HFFc6 (cell line): ENCODE data around the gene MAP3K5. TPM values are rescaled to one million over a fixed set of nuclear protein-coding genes. Genes with fewer than 3 reads are reported as not detected.

ENCODE experiments used
- DNase-seq: peaks from one replicate; pipeline ENCODE4 v3.0.0-alpha.2; 2018
- H3K27ac Mint-ChIP-seq: 2 replicates; pipeline ENCODE4 v1.8.0; 2020; ENCODE audit warnings: mild to moderate bottlenecking, mixed read lengths
- H3K27me3 Mint-ChIP-seq: 2 replicates; pipeline ENCODE4 v1.8.0; 2021; ENCODE audit warnings: mild to moderate bottlenecking, moderate library complexity, mixed read lengths; ENCODE audit not compliant: insufficient read depth
- H3K36me3 Mint-ChIP-seq: 2 replicates; pipeline ENCODE4 v1.8.0; 2021; ENCODE audit warnings: low read depth, mixed read lengths
- H3K4me1 Mint-ChIP-seq: 2 replicates; pipeline ENCODE4 v1.8.0; 2020; ENCODE audit warnings: low read depth, mixed read lengths
- H3K4me3 Mint-ChIP-seq: 2 replicates; pipeline ENCODE4 v1.8.0; 2020; ENCODE audit warnings: mild to moderate bottlenecking, moderate library complexity, mixed read lengths
- H3K9me3 Mint-ChIP-seq: 2 replicates; pipeline ENCODE4 v1.8.0; 2020; ENCODE audit warnings: mild to moderate bottlenecking, mixed read lengths
- total RNA-seq, 6 experiments: library from RNA; stranded (reverse); fragmentation: NEBNext Ultra II Directional; extraction: Animal tissue kit (Norgen Biotek cat#: 25700); gene quantifications; 2 replicates in 1 of 6; 3 replicates in 5 of 6; pipeline ENCODE4 v1.2.3, GENCODE V29; 2021
- TF ChIP-seq, protein P1 (sequence below): fragments of 200-600 bp; sonication (generic); IDR thresholded peaks from 2 replicates; pipeline ENCODE4 v1.5.0; 2021; ENCODE audit warnings: antibody characterized with exemption, mild to moderate bottlenecking

Gene MAP3K5
- total RNA-seq, 6 experiments from 2014 or later, result 11.9 to 22.2 (median 19.1) TPM

DNA sequence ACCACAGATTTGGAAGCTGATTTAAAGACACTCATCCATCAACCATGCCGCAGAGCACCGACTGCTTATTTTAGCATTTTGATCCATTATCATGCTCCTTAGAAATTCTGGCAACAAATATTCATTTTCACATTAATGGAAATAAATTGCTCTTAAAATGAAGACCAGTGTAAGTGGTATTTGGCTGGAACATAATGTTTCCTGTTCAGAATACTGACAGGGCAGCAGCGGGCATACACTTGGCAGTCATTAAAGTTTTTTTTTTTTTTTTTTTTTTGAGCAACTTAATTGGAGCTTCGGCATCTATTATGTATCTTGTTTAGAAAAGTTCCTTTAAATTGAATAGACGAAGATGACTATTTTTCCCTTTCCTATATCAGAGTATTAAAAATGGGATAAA is 47.4 kb downstream of the MAP3K5 start:
- H3K36me3 Mint-ChIP-seq, result no peaks in the 10 kb centered on the region; the same call in 1 of the 2 replicates
- no peaks in the 10 kb centered on the region for H3K9me3 Mint-ChIP-seq
- H3K4me1 Mint-ChIP-seq, result 0 out of 2 replicates have a peak, but pooled peaks cover 5% of the 10 kb centered on the region
- H3K4me3 Mint-ChIP-seq, result no peak overlapping the region
- no peaks in the 10 kb centered on the region for H3K27me3 Mint-ChIP-seq
- TF ChIP-seq, protein P1, sequence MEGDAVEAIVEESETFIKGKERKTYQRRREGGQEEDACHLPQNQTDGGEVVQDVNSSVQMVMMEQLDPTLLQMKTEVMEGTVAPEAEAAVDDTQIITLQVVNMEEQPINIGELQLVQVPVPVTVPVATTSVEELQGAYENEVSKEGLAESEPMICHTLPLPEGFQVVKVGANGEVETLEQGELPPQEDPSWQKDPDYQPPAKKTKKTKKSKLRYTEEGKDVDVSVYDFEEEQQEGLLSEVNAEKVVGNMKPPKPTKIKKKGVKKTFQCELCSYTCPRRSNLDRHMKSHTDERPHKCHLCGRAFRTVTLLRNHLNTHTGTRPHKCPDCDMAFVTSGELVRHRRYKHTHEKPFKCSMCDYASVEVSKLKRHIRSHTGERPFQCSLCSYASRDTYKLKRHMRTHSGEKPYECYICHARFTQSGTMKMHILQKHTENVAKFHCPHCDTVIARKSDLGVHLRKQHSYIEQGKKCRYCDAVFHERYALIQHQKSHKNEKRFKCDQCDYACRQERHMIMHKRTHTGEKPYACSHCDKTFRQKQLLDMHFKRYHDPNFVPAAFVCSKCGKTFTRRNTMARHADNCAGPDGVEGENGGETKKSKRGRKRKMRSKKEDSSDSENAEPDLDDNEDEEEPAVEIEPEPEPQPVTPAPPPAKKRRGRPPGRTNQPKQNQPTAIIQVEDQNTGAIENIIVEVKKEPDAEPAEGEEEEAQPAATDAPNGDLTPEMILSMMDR, result no peak
- H3K27ac Mint-ChIP-seq, result no peak overlapping the region
- DNase-seq, result no peak

DNA sequence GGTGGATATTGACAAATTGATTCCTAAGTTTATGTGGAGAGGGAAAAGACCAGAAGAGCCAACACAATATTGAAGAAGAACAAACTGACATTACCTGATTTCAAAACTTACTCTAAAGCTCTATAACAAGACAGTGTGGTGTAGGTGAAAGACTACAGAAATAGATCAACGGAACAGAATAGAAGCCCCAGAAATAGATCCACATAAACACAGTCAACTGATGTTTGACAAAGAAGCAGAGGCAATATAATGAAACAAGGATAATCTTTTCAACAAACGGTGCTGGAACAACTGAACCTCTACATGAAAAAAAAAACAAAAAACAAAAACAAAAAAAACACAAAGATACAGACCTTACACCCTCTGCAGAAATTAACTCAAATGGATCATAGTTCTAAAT is 50.2 kb downstream of the MAP3K5 start:
- H3K9me3 Mint-ChIP-seq, result no peaks in the 10 kb centered on the region
- TF ChIP-seq, protein P1, result no peak
- no peak for DNase-seq
- H3K4me1 Mint-ChIP-seq, result peaks cover 18% of the 10 kb centered on the region
- H3K36me3 Mint-ChIP-seq, result no peaks in the 10 kb centered on the region; the same call in 1 of the 2 replicates
- no peak overlapping the region for H3K4me3 Mint-ChIP-seq
- no peaks in the 10 kb centered on the region for H3K27me3 Mint-ChIP-seq
- no peak overlapping the region for H3K27ac Mint-ChIP-seq

DNA sequence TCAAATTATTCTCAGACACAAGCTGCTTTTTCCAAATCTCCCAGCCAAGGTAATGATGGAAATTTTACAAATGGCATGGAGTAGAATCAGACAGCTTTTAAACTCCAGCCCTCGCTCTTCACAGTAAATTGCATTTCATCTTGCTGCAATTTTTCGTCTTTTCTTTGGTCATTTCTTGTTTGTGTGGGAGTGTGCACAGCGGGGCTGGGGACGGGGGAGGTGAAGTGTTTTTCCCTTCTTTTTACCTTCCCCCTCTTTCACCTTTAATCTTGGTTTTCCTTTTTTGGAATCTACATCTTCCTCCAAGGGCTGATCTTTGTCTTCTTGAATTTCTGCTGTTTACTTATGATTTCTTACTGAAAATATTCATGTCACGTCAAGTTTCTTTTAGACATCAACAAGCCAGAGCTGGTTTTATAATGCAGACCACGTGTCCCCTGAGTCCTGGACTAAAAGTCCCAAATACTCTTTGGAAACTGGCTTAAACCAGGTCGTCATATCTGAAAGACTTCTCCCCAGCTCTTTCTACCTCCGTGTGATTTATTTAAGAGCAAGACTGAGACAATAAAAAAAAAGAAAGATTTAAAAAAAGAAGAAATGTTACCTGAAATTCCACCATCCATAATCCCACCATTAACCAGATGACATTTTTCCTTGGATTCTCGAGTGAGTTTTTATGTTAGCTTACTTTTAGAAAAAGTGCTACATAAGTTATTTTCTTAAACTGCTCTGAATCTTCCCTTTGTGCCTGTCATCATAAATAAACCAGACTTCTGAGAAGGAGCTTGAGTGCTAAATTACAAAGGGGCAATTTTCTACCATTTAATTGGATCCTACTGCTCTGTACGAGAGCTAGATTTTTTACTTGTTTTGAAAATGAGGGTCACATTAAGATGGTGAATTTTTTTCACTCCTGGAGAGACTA is 52.0 kb downstream of the MAP3K5 start:
- no peak for DNase-seq
- Mint-ChIP-seq H3K36me3 (no peaks in the 10 kb centered on the region), H3K27ac (peak overlapping the region; percentile 13; the same call in 1 of the 2 replicates), H3K27me3 (no peaks in the 10 kb centered on the region), H3K4me1 (peaks cover 24% of the 10 kb centered on the region), H3K9me3 (no peaks in the 10 kb centered on the region), H3K4me3 (no peak overlapping the region)
- TF ChIP-seq, protein P1, result no peak

DNA sequence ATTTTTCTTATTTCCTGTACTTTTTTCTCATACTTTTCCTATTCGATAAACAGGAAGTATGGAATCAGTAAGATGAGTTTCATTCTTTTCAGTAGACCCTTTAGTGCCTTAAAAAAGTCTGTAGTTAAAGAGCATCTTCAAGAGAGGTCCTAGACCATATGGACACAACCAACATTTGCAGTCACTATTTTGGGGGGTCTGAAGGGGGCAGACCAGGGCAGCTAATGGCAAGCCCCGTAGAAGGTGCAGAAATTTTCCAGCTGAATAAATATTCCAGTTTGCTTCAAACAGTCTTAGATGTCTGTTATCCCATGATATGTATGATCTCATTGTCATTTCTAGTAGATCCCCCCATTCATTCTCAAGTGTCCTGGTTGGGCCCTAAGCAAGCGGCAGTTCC is 52.8 kb downstream of the MAP3K5 start:
- Mint-ChIP-seq H3K36me3 (no peaks in the 10 kb centered on the region), H3K27ac (no peak overlapping the region), H3K4me3 (no peak overlapping the region), H3K27me3 (no peaks in the 10 kb centered on the region), H3K4me1 (peaks cover 30% of the 10 kb centered on the region), H3K9me3 (no peaks in the 10 kb centered on the region)
- TF ChIP-seq, protein P1, result no peak
- DNase-seq, result no peak

DNA sequence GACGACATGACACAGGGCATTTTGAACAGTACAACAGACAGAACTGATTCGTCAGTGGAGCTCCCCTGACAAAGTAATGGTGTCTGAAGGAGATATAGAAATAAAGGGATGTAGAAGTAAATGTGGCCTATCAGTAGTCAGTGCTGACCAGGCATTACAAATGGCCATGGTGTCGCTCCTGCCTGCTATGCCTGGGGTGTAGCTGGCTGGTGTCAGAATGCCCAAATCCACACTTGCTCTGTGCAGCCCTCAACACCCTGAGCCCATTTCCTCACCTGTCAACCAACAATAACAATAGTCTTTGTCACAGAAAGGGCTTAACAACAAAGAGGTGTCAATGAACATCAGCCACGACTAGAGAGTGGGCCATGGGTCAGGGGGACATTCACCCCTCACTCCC is 53.2 kb downstream of the MAP3K5 start:
- Mint-ChIP-seq H3K36me3 (no peaks in the 10 kb centered on the region), H3K4me3 (no peak overlapping the region), H3K4me1 (peaks cover 30% of the 10 kb centered on the region), H3K27me3 (no peaks in the 10 kb centered on the region), H3K27ac (no peak overlapping the region), H3K9me3 (no peaks in the 10 kb centered on the region)
- no peak for DNase-seq
- TF ChIP-seq, protein P1, result no peak
